ENCODE data around the gene BCL2L11. TPM values are rescaled to one million over a fixed set of nuclear protein-coding genes. Genes with fewer than 3 reads are reported as not detected.
A peak's percentile ranks its signal among the peaks of the same experiment; 100 is the strongest.

Gene BCL2L11
- total RNA-seq, 3 donors from 2014 or later: 40.9 to 44.4 (median 43.7) TPM

DNA sequence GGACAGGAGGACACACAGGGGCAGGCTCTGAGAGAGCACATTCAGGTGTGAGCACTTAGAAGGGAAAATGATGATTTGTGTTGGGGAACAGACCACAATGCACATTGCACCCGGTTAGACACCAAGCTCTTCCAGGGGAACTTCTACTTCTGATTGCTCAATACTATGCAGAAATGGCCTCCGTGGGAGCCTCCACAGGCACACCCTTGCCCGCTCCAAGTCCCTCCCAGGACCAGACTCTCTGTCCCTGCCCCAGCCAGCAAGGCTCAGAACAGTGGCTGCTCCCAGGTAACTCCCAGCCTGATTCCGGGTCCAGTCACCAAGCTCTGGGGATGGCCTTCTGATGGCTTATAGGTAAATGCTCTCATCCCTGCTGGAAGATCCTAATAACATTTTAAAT is 56.2 kb downstream of the BCL2L11 start:
- H3K4me1 ChIP-seq (ENCODE audit: low read depth): peaks cover 10% of the 10 kb centered on the region
- no peaks in the 10 kb centered on the region for H3K36me3 ChIP-seq (ENCODE audit: low read depth)
- H3K9me3 ChIP-seq: no peaks in the 10 kb centered on the region
- no peak for DNase-seq
- intact Hi-C loops (cut with DNase I, micrococcal nuclease): no loop called here
- TF ChIP-seq, protein P1, sequence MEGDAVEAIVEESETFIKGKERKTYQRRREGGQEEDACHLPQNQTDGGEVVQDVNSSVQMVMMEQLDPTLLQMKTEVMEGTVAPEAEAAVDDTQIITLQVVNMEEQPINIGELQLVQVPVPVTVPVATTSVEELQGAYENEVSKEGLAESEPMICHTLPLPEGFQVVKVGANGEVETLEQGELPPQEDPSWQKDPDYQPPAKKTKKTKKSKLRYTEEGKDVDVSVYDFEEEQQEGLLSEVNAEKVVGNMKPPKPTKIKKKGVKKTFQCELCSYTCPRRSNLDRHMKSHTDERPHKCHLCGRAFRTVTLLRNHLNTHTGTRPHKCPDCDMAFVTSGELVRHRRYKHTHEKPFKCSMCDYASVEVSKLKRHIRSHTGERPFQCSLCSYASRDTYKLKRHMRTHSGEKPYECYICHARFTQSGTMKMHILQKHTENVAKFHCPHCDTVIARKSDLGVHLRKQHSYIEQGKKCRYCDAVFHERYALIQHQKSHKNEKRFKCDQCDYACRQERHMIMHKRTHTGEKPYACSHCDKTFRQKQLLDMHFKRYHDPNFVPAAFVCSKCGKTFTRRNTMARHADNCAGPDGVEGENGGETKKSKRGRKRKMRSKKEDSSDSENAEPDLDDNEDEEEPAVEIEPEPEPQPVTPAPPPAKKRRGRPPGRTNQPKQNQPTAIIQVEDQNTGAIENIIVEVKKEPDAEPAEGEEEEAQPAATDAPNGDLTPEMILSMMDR (IDR thresholded peaks at IDR 0.05): no peak
- no peak overlapping the region for H3K4me3 ChIP-seq
- ATAC-seq: no peak

DNA sequence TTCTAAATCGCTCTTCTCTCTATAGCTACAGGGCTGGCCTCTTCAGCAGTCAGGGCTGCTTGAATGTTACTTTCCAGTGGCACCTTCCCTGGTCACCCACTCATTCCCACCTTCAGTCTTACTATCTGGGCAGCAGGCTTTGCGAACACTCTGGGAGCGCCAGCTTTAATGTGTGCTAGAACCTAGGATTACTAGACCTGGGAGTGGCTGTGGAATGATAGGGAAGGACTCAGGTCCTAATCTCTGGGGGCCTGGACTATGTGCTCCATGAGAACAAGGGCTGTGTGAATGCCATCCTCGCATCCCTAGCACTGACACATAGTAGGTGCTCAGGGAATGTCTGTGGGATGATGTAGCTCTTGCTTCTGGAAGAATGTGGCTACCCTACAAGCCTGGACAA is 57.6 kb downstream of the BCL2L11 start:
- no peak overlapping the region for H3K4me3 ChIP-seq
- DNase-seq (peak in 1 of 3 donors; percentile 29), ATAC-seq (peak; percentile 55)
- H3K9me3 ChIP-seq: no peaks in the 10 kb centered on the region
- H3K36me3 ChIP-seq (ENCODE audit: low read depth): no peaks in the 10 kb centered on the region
- TF ChIP-seq, protein P1 (IDR thresholded peaks at IDR 0.05): no peak
- intact Hi-C loops (cut with DNase I, micrococcal nuclease): no loop called here
- peaks cover 14% of the 10 kb centered on the region for H3K4me1 ChIP-seq (ENCODE audit: low read depth)

DNA sequence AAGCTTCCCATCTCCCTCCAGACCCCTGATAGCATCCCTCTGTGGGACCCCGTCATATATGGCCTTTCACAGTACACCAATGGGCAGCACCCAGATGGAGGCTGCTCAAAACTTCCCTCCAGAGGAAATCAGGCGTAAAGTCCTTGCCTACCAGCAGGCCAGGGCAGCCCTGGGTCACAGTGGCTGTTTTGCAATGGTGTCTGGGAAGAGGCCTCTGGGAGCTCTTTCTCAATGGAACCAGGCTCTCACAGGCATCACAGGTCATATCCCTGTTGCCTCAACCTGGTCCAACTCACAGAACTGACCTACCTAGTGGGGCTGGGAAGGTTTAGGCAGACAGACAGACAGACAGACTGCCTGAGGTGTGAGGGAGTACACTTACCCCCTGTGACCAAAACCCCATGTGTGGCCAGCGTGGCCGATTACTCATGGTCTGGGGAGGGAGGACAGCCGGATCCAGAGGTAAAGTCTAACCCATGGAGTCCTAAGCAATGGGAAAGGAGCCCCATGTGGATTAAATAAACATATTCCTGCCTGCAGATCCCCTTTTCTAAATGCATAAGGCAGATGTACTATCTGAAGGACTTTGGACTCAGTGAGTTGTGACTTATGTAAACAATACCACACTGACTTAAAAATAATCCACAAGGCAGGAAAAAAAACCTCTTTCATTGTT is 58.2 kb downstream of the BCL2L11 start:
- DNase-seq: peak in 1 of 3 donors; percentile 49
- Histone ChIP-seq H3K36me3 (ENCODE audit: low read depth) (no peaks in the 10 kb centered on the region), H3K4me1 (ENCODE audit: low read depth) (peaks cover 15% of the 10 kb centered on the region), H3K4me3 (no peak overlapping the region), H3K9me3 (no peaks in the 10 kb centered on the region)
- intact Hi-C loops (cut with DNase I, micrococcal nuclease): no loop called here
- peak; percentile 83 for ATAC-seq
- TF ChIP-seq, protein P1 (IDR thresholded peaks at IDR 0.05): no peak

DNA sequence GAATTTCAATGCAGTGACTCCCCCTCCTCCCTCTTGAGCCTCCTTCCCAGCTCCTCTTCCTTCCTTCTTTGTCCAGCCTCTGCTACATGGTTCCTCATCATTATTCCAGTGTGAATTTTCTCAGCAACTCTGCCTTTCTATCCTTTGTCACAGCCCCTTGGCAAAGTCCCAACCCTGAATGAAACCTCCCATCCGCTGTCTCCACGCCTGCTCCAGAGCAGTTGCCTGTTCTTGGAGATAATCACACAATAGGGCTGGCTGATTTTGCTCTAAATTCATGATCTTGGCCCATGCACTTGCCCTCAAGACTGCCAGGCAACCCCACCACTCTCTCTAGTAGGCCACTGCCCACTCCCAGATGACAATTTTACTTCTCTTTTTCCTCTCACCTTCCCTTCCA is 61.4 kb downstream of the BCL2L11 start:
- Histone ChIP-seq H3K4me1 (ENCODE audit: low read depth) (peaks cover 25% of the 10 kb centered on the region), H3K4me3 (no peak overlapping the region), H3K9me3 (no peaks in the 10 kb centered on the region), H3K36me3 (ENCODE audit: low read depth) (no peaks in the 10 kb centered on the region)
- ATAC-seq (no peak), DNase-seq (peak in 1 of 3 donors; percentile 35)
- intact Hi-C loops (cut with DNase I, micrococcal nuclease): no loop called here
- TF ChIP-seq, protein P1 (IDR thresholded peaks at IDR 0.05): no peak

DNA sequence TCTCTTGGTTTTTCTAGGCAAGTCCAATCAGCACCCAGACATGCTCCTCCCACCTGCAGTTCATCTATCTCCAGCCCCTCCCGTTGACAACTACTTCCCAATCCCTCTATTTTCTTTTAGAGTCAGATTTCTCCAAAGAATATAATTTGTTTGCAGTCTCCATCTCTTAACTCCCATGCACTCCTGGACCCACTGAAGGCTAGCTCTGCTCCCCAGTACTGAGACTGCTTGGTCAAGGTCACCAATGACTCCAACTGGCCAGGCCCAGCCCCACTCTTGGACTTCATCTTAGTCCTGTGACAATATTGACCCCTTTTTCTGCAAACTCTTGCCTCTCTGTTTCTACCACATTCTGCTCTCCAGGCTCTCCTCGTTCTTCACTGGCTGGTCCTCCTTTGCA is 62.0 kb downstream of the BCL2L11 start:
- H3K4me3 ChIP-seq: no peak overlapping the region
- no peaks in the 10 kb centered on the region for H3K9me3 ChIP-seq
- H3K4me1 ChIP-seq (ENCODE audit: low read depth): peaks cover 25% of the 10 kb centered on the region
- H3K36me3 ChIP-seq (ENCODE audit: low read depth): no peaks in the 10 kb centered on the region
- TF ChIP-seq, protein P1 (IDR thresholded peaks at IDR 0.05): no peak
- DNase-seq (no peak), ATAC-seq (no peak)
- intact Hi-C loops (cut with DNase I, micrococcal nuclease): no loop called here

All from mucosa of descending colon (tissue), 3 donors.